Dermis microvascular lymphatic vessel endothelial cell (primary cell): ENCODE results near the gene ATG5. TPM values are rescaled to one million over a fixed set of nuclear protein-coding genes. Genes with fewer than 3 reads are reported as not detected.

Experiments used
- DNase-seq, 2 donors: peaks; one replicate each; pipeline versions ENCODE4 v3.0.0 to v3.0.0-alpha.2; 2010; ENCODE audit warnings: low read depth in 2 of 2
- total RNA-seq: library from RNA; depleted of rRNA; stranded (reverse); fragments of >200 nt; gene quantifications from 2 replicates; pipeline ENCODE4 v1.2.1, GENCODE V29; 2014

Gene ATG5
- total RNA-seq, 1 donor from 2014 or later = 49.9 TPM

DNA sequence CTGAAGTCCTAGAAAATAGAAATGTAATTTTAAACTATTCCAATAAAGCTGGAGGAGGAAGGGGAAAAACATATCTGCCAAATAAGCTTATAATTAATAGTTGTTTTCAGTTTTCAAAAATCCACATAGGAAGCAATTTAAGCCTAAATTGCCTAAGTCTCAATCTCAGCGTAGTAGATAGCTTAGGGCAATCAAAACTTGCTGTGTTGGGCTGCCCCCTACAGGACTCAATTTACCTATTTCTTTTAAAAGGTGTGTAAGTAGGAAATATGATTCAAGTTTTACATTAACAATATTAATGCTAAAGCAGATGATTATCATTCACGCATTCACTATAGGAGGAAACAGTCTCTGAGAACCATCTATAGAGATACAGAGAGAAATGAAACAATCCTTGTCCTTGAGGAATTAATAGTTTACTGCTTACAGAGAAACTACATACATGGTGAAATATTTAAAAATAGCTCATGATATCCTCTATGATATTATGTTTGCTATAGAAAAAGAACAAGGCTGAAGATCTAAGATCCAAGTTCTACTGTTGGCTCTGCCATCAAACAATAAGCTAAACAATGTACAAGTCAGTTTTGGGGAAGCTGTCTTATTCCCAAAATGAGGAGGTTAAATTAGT, 102.1 kb downstream of the ATG5 start:
- DNase-seq = peak; percentile 68 to 77

DNA sequence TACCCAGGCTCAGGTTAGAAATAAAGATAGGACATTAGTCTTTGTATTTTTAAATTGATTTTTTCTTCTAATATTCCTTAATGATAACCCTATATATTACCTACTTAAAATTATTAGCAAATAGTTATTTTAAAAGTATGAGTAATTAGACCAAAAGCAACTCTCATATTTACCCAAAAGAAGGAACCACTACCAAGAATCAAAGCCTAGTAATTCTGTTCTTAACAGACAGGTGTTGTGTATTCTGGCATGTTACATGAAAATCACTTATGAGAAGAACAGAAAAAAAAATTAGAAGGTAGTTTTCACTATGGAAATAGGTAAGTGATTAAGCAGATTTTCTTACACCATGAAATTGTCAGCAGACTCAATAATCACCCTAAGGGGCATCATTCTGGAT, 105.1 kb downstream of the ATG5 start:
- no peak for DNase-seq

DNA sequence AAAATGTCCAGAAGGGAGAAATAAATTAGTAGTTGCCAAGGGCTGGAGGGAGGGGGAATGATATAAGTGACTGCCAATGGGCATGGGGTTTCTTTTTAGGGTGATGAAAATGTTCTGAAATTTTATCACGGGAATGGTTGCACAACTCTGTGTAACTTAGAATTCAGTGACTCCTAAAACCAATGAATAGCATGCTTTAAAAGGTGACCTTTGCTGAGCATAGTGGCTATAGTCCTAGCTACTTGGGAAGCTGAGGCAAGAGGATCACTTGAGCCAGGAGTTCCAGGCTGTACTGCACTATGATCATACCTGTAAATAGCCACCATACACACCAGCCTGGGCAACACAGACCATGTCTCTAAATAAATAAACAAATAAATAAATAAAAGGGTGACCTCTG, 109.0 kb downstream of the ATG5 start:
- no peak for DNase-seq

DNA sequence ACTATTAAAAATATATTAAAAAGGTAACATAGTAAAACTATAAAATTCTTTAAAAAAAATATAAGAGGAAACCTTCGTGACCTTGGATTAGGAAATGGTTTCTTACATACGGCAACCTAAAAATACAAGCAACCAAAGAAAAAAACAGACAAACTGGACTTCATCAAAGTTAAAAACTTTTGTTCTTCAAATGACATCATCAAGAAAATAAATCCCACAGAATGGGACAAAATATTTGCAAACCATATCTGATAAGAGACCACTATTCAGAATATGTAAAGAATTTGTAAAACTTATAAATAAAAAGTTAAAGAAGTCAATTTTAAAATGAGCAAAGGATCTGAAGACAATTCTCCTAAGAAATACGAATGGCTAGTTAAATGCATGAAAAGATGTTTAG, 110.0 kb downstream of the ATG5 start:
- no peak for DNase-seq

DNA sequence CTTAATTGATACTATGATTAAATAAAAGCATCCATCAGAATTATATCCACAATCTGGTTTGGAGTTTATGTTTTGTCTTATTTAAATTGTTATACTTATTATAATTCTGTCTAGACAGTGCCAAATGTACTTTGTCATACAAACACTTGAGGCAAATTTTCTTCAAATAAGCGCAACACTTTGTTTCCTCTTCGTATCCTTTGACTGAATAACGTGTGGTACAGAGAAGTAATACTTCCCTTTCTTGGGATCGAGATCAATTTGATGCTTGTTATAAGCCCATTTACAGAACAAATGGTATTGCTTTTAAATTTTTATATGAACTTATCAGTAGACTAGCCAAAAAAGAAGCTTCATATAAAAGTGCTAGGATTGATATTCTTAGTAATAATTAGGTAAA, 111.0 kb downstream of the ATG5 start:
- no peak for DNase-seq

DNA sequence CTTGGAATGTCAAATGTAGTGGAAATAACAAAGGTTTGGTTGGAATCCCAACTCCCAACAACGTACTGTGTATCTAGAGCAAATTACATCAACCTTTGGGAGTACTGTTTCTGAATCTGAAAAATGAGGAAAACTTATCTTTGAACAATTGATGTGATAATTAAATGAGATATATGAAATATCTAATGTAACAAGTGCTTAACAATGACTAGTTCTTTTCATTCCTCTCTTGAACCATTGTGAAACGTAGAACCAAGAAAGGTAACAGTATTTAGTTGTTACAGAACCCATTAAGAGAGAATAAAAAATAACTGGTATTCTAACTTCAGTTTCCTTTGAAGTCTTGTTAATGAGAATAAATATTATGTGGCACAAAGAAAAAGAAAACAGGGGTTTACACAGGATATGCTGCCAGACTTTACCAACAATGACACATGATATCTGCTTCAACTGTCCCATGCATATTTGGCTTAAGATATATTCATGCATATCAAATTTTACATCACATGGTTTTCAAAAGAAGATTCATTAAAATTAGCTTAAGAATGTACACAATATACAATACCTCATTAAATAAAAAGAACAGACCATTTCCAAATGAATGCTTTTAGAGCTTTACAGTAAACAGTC, 111.8 kb downstream of the ATG5 start:
- DNase-seq = no peak

DNA sequence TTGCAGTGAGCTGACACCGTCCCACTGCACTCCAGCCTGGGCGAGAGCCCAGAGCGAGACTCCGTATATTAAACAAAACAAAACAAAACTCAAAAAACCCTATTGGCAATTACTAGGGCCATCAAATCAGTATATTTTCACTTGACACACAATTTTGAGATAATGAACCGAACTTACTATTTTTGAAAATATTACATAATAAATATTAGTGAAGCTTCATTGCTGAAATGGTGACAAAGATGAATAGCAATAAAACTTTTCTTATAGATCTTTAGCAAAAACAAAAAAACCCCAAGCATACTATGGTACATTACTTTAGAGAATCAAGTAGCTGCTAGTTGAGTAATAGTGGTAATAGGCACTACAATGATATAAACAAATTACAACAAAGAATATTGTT, 113.0 kb downstream of the ATG5 start:
- DNase-seq = no peak

DNA sequence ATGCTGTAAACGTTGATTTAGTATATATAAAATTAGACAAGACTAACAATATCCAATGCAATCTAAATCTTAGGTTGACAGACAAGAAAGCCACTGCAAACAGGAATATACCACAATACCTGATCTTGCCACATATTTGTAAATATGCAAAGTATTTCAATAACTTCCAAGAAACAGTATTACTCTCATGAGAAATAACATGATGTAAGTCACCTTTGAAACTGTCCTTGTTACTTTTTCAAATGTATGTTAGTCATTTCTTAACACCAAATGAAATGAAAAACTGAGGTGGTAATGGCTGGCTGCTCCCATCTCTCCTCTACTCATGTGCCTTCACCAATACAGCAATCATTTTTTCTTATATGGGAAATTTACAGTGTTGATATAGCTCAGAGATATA, 118.7 kb downstream of the ATG5 start:
- no peak for DNase-seq

DNA sequence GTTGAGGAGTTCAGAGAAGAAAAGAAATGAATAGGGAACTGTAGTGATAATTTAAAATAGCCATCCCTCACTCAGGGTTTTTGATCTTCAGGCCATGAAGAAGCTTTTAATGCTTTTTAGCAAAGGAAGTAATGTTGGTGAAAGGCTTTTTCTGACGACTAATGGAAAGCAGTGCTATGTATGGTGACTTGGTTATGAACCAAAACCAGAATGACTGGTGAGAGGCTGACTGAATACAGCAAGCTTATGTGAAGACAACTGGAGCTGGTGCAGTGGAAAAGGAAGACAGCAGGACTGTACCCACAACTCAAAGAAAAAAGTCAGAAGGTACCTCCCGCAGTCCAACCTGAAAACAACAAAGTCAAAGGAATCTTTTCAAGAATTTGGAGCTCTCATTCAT, 120.6 kb downstream of the ATG5 start:
- DNase-seq = no peak

DNA sequence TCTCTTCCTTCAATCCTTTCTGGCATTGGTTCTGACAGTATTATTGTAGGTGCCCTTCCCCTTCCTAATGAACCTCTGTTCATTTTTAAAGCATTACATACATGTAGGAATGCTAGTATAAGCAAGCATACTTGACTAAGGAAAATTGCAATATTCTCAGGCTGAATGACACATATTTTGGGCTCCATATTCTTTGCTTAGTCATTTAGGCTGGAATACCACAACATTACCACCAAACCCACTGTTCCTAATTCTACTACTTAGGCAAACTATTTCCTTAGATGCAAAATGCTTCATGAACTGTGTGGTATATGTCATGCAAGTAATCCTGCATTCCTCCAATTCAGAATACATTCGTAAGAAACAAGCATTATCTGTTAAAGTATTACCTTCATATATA, 125.6 kb downstream of the ATG5 start:
- DNase-seq = no peak

DNA sequence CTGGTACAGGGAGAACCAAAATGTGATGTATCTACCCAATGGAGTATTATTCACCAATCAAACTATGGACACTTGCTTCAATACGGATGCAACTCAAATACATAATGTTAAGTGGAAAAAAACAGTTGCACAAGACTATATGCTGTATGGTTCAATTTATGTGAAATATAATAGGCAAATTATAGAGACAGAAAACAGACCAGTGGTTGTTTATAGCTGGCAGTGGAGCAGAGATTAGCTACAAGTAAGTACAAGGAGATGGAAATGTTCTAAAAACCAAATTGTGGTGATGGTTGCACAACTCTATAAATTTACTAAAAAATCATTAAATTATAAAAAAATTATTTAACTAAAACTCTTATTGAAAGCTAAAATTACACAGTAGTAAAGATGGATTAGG, 126.2 kb downstream of the ATG5 start:
- DNase-seq = no peak

DNA sequence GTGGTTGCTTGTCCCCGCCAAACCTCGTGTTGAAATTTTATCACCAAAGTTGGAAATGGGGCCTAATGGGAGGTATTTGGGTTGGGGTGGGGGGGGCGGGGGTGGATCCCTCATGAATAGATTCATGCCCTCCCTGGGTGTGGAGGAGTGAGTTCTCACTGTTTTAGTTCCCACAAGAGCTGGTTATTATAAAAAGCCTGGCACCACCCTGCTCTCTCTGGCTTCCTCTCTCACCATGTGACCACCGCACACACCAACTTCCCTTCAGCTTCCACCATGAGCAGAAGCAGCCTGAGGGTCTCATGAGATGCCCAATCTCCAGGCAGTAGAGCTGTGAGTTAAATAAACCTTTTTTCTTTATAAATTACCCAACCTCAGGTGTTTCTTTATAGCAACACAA, 128.1 kb downstream of the ATG5 start:
- no peak for DNase-seq

DNA sequence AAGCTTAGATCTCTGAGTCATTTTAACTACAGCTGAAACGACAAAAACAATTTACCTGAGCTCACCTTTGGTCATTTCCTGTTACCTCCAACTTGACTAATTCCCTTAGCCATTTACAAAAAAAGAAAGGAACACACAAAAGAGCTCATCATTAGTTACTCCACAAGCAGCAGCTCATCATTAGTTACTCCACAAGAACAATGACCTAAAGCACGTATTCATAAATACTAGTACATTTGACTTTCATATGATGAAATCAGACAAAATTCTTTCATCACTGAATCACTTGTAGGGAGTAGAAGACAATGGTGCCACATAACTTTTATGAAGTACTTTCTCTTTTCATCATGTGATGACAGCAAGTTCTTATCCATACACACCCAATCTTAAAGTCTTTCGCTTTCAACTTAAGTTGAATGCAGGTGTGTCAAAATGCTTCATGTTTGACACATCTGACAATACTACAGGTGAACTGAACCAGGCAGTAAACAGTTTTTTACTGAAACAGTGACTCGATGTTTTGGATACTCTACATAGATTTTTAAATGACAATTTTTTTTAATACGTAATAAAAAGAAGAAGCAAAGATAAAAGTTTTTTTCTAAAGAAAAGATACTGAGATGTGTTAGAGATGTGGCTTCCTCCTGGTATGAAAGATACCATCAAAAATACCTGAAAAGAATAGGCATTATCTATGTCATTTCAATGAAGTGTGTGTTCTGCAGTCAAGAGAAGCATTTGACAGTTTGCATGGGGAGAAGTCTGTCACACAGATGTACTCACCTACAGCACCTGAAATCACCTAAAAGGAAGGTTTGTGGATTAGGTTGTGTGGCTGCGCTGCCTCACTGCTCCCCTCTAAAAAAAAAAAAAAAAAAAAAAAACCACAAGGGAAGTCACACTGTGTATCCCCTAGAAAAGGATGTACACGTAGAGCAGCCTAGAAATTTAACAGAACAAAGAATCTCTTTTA, 130.3 kb downstream of the ATG5 start:
- DNase-seq = no peak

DNA sequence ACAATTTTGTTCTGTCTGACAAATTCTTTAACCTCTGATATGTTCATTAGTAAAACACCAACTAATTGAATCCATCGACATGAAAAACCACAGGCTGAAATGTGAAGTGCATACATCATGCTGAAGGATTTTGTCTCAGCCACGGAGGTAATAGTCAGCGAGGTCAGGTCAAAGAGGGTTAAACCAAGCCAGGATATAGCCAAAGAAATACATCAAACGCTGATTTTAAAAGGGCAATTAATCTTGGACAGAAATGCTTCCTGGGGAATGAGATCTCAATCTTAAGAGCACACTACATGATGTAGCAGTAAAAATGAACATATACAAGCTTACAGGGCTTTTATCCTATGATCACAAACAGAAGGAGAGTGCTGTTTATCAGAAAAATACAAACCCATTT, 132.7 kb downstream of the ATG5 start:
- DNase-seq = no peak

DNA sequence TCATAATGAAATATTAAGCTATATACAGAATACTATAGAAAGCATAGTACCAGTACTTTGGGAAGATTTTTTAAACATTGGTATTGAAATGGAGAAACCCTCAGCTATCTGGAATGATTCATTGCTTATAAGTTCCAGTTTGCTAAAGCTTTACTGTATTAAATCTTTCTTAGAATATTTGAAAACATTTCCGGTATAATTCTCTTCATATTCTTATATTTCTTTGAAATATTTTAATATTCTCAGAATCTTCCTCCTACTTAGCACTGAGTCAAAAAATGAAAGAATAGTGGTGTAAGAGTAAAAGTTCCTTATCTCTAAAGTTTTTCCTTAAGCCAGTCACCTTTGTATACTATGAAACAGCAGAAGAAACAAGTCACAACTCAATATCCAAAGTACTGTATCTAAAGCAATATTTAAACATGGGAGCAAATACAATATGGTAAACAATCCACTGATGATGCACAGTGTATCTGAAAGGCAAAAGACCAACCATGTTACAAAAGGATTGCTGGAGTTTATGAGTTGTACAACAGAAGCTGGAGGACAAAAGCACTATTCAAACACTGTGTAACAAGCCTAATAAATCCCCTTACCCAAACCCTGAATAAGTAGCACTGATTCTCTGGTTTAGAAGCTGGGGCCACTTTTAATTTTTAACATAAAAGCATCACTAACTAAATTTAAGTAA, 137.3 kb downstream of the ATG5 start:
- no peak for DNase-seq

DNA sequence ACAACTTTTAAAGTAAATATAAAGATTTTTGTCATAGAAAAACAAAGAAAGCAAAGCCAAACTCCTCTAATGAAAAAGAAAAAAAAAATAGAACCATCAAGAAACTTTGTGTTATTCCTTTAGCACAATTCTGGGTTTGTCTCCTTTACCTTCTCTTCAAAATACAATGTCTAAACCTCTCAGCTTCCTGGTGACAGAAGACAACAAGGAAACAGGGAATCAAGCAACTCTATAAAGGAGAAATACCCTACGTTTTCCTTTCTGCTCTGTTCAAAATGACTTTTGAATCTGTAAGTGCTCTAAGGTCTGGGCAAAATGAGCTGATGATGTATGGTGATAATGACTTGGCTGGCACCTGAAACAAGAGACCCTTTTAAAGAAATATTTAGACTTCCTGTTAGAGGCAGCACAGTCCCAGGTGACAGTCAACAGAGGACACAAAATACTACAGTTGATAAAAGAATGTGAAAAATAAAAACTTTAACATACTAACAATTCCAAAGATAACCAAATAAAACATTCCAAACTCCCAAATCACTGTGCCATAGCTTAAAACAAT, 138.1 kb downstream of the ATG5 start:
- no peak for DNase-seq

DNA sequence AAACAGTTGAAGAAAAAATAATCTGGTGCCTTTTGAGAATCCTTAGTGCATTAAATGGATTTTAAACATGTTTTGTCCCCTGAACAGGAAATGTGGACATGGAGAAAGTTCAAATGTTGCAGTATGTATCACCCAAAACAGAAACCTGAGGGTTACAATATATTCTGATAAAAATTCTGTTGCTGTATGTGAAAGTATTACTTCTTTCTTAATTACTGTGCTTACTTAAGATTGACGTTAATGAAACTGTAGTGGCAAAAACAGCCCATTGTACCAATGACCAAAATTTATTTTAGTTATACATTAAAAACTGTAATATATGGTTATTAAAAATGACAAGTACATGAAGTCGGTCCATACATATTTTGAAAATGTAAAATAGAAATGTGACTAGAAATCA, 138.8 kb downstream of the ATG5 start:
- DNase-seq = no peak

DNA sequence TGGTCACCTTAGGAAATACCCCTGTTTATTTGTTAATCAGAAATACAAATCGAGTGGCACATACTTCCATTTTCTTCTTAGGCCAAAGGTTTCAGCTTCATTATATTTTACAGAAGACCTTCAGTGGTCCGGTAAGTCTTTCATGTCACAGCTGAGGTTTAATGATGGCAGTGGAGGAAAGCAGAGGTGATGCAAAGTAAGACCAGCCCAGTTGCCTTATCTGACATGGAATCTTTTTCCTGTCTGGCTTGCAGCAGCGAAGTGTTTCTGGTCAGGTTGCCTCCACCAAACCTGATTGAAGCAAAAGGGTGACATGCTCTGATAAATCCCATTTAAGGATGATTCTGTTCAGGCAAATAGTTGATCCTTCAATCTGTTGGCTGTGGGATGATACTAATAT, 139.4 kb downstream of the ATG5 start:
- no peak for DNase-seq

DNA sequence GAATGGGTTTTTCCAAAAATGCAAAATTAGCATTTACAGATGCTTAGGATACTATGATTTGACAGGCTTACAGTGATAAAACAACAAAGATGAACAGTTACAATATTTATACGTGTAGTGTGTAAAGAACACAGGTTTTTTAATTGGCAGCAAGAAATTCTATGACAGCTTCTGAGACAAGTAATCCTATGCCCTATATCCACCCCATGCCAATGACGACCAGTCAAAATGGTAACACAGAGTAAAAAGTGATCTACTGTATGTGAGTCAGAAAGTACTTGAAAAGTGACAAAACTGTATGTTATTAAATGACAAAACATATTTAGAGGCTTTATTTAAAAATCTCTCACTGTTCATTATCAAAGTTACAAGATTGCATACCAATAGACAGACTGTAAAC, 139.9 kb downstream of the ATG5 start:
- DNase-seq = no peak

DNA sequence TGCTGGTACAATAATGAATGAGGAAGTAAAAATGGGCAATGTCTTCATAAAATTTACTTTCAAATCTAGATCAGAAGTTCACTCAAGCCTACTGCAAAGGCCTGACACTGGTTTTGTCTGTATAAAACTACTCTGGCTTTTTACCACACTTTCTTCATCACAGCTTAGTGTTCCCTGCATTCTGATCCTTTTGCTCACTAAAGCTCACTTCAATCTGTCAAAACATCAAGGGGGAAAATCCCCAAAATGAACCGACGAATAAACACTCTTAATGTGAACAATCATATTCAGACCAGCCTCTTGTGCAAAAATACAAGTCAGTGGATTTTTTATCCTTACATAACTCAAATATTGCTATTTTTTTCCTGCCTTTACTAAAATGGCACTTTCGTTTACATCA, 140.9 kb downstream of the ATG5 start:
- DNase-seq = no peak

DNA sequence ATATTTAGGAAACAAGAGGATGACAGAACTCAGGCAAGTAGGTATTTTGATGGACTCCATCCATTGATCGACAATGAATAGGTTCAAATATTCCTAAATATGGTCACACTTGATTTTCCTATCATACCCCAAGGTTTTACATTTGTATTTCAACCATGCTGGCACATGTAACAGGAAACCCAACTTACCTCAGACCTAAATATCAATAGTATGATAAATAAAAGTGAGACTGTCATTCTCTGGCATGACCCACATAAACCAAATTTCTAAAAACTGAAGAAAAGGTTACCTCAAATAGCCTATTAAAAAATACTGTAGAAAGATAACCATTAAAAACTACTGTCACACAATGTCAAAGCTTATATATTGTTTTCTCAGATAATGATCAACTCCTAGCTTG, 142.1 kb downstream of the ATG5 start:
- no peak for DNase-seq

DNA sequence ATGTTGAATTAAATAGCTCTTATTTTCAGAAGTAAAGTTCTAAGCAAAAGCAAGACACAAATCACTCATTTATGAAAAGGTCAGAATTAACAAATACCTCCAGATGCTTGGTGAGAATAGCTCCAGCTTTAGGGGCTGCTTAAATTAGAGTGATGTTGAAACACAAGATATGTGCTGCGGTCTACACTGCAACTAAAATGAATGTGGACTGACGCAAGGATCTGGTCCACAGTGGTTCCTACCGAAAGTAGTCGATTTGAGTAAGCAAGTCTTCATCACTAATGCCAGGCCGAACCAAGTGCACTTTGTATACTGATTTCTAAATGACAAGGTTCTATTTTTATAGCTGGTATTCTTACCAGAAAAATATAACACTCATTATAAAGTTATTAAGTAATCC, 143.1 kb downstream of the ATG5 start:
- DNase-seq = no peak
